Osteoblast (primary cell): Measurements from ENCODE around the gene FSTL4. TPM values are rescaled to one million over a fixed set of nuclear protein-coding genes. Genes with fewer than 3 reads are reported as not detected.

Experiments used
- DNase-seq: peaks from one replicate; pipeline ENCODE4 v3.0.0; 2011; ENCODE audit warnings: low spot score, mixed read lengths; ENCODE audit not compliant: insufficient read length; ENCODE audit errors: missing footprints
- H2AFZ ChIP-seq: 2 replicates; pipeline ENCODE4 v1.6.0; 2011; ENCODE audit warnings: mild to moderate bottlenecking, low read length
- H3K27ac ChIP-seq: 2 replicates; pipeline ENCODE4 v1.5.1; 2011; ENCODE audit warnings: mild to moderate bottlenecking, low read depth, low read length, moderate library complexity
- H3K27me3 ChIP-seq: 2 replicates; pipeline ENCODE4 v1.6.0; 2012; ENCODE audit warnings: mild to moderate bottlenecking, control low read depth, inconsistent platforms, low read length, moderate library complexity; ENCODE audit not compliant: insufficient read depth
- H3K36me3 ChIP-seq: 2 replicates; pipeline ENCODE4 v1.5.1; 2011; ENCODE audit warnings: mild to moderate bottlenecking, low read length, control low read depth, moderate library complexity; ENCODE audit not compliant: insufficient read depth
- H3K4me1 ChIP-seq: 2 replicates; pipeline ENCODE4 v1.5.1; 2011; ENCODE audit warnings: mild to moderate bottlenecking, low read length, control low read depth, moderate library complexity; ENCODE audit not compliant: insufficient read depth
- H3K4me2 ChIP-seq: 2 replicates; pipeline ENCODE4 v1.6.0; 2011; ENCODE audit warnings: mild to moderate bottlenecking, low read length; ENCODE audit not compliant: insufficient read depth
- H3K4me3 ChIP-seq: fragments of 200-600 bp; sonication (generic); 3 replicates; pipeline ENCODE4 v1.5.1; 2012; ENCODE audit warnings: mild to moderate bottlenecking, low read length, inconsistent platforms; ENCODE audit not compliant: insufficient read depth
- H3K79me2 ChIP-seq: 2 replicates; pipeline ENCODE4 v1.6.0; 2012; ENCODE audit warnings: mild to moderate bottlenecking, low read length, control low read depth, inconsistent platforms; ENCODE audit not compliant: insufficient read depth
- H3K9me3 ChIP-seq: 2 replicates; pipeline ENCODE4 v1.5.1; 2011; ENCODE audit warnings: low read depth, low read length, control low read depth
- H4K20me1 ChIP-seq: 2 replicates; pipeline ENCODE4 v1.6.0; 2012; ENCODE audit warnings: mild to moderate bottlenecking, low read length, control low read depth; ENCODE audit not compliant: insufficient read depth
- CTCF ChIP-seq: IDR thresholded peaks from 2 replicates; pipeline ENCODE4 v1.5.1; 2011; ENCODE audit warnings: mild to moderate bottlenecking, low read depth, low read length, moderate library complexity; ENCODE audit errors: extremely low read depth
- total RNA-seq: library from RNA; depleted of rRNA; stranded (reverse); fragments of >200 nt; gene quantifications from 2 replicates; pipeline ENCODE4 v1.2.3, GENCODE V29; 2012

Gene FSTL4
- total RNA-seq, 1 donor: not detected

- Histone ChIP-seq H2AFZ (no peak overlapping the region), H3K27me3 (no peaks in the 10 kb centered on the region), H3K79me2 (no peaks in the 10 kb centered on the region), H3K4me2 (no peak overlapping the region), H3K27ac (no peak overlapping the region), H3K36me3 (no peaks in the 10 kb centered on the region), H3K4me1 (no peaks in the 10 kb centered on the region), H4K20me1 (no peaks in the 10 kb centered on the region), H3K4me3 (no peak overlapping the region), H3K9me3 (no peaks in the 10 kb centered on the region)
- TF ChIP-seq CTCF: no peak
- DNase-seq: no peak
Observed at GRCh38 chr5:133273661-133274596, 338.4 kb downstream of the FSTL4 start.

GRCh38 chr5:133272345-133272744, 340.0 kb downstream of the FSTL4 start:
- Histone ChIP-seq H3K4me1 (no peaks in the 10 kb centered on the region), H3K27me3 (no peaks in the 10 kb centered on the region), H3K79me2 (no peaks in the 10 kb centered on the region), H3K9me3 (no peaks in the 10 kb centered on the region), H2AFZ (no peak overlapping the region), H3K4me3 (no peak overlapping the region), H3K36me3 (no peaks in the 10 kb centered on the region), H3K27ac (no peak overlapping the region), H3K4me2 (no peak overlapping the region), H4K20me1 (no peaks in the 10 kb centered on the region)
- TF ChIP-seq CTCF: no peak
- DNase-seq: no peak

- Histone ChIP-seq H3K27me3 (no peaks in the 10 kb centered on the region), H4K20me1 (no peaks in the 10 kb centered on the region), H2AFZ (no peak overlapping the region), H3K36me3 (no peaks in the 10 kb centered on the region), H3K4me3 (no peak overlapping the region), H3K4me1 (no peaks in the 10 kb centered on the region), H3K4me2 (no peak overlapping the region), H3K9me3 (no peaks in the 10 kb centered on the region), H3K79me2 (no peaks in the 10 kb centered on the region), H3K27ac (no peak overlapping the region)
- TF ChIP-seq CTCF: no peak
- DNase-seq: no peak
Observed at GRCh38 chr5:133271606-133272005, 340.7 kb downstream of the FSTL4 start.

DNA sequence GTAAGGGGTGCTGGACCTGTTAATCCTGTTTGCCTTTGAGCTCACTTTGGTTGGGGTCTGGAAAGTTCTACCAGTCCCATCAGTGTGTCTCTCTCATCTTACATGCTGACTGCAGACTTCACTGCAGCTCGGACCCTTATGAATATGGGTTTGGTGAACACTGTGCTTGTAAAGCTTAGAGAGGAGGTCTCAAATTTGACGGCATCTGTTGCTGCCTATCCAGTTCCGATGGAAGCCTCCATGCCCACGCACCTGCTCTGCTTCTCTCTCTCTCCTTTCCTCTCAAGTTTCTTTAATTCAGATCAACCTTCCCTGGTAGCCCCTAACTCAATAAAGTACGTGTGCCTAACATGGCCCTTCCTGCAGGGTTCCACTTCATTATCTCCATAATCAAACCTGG, 342.6 kb downstream of the FSTL4 start:
- H3K79me2 ChIP-seq: no peaks in the 10 kb centered on the region
- no peaks in the 10 kb centered on the region for H3K27me3 ChIP-seq
- H2AFZ ChIP-seq: no peak overlapping the region
- no peak overlapping the region for H3K4me3 ChIP-seq
- H3K36me3 ChIP-seq: no peaks in the 10 kb centered on the region
- peaks cover 5% of the 10 kb centered on the region for H3K4me1 ChIP-seq
- H3K4me2 ChIP-seq: no peak overlapping the region
- no peaks in the 10 kb centered on the region for H3K9me3 ChIP-seq
- H3K27ac ChIP-seq: no peak overlapping the region
- TF ChIP-seq CTCF: no peak
- no peak for DNase-seq
- H4K20me1 ChIP-seq: no peaks in the 10 kb centered on the region
